ENCODE data around the gene MEIOC.

Gene MEIOC

GRCh38 chr17:44645341-44645740 lies 10.9 kb upstream of the MEIOC start:
- TF ChIP-seq, protein P1, sequence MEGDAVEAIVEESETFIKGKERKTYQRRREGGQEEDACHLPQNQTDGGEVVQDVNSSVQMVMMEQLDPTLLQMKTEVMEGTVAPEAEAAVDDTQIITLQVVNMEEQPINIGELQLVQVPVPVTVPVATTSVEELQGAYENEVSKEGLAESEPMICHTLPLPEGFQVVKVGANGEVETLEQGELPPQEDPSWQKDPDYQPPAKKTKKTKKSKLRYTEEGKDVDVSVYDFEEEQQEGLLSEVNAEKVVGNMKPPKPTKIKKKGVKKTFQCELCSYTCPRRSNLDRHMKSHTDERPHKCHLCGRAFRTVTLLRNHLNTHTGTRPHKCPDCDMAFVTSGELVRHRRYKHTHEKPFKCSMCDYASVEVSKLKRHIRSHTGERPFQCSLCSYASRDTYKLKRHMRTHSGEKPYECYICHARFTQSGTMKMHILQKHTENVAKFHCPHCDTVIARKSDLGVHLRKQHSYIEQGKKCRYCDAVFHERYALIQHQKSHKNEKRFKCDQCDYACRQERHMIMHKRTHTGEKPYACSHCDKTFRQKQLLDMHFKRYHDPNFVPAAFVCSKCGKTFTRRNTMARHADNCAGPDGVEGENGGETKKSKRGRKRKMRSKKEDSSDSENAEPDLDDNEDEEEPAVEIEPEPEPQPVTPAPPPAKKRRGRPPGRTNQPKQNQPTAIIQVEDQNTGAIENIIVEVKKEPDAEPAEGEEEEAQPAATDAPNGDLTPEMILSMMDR (IDR thresholded peaks at IDR 0.05): no peak
- Histone ChIP-seq H3K36me3 (ENCODE audit: control insufficient read depth, insufficient read depth, low read length) (no peaks in the 10 kb centered on the region), H3K27me3 (ENCODE audit: control insufficient read depth, insufficient read depth, low read length) (no peaks in the 10 kb centered on the region), H3K4me3 (ENCODE audit: low read depth, low read length) (no peak overlapping the region), H3K4me1 (no peaks in the 10 kb centered on the region), H3K27ac (no peak overlapping the region), H3K4me2 (ENCODE audit: low read length) (no peak overlapping the region), H3K79me2 (no peaks in the 10 kb centered on the region), H2AFZ (no peak overlapping the region), H3K9ac (no peak overlapping the region), H3K9me3 (ENCODE audit: control insufficient read depth, low read length) (no peaks in the 10 kb centered on the region)

DNA sequence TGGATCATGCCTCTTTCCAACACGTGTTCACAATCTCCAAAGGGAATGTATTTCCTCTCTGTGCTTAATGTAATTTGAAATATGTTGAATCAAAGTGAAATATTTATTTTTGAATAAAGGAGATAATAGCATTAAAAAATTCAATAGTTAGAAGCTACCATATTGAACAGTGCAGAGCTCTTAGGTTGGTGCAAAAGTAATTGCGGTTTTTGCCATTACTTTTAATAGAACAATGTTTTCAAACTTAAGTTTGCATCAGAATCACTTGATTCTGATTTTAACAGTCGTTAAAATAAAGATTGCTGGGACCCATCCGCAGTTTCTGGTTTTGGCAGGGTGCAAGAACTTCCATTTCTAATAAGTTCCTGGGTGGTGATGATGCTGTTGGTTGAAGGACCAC lies 10.0 kb upstream of the MEIOC start:
- Histone ChIP-seq H3K36me3 (ENCODE audit: control insufficient read depth, insufficient read depth, low read length) (no peaks in the 10 kb centered on the region), H3K27ac (no peak overlapping the region), H3K4me3 (ENCODE audit: low read depth, low read length) (no peak overlapping the region), H3K9me3 (ENCODE audit: control insufficient read depth, low read length) (no peaks in the 10 kb centered on the region), H3K4me1 (no peaks in the 10 kb centered on the region), H2AFZ (no peak overlapping the region), H3K27me3 (ENCODE audit: control insufficient read depth, insufficient read depth, low read length) (no peaks in the 10 kb centered on the region), H3K9ac (no peak overlapping the region), H3K4me2 (ENCODE audit: low read length) (no peak overlapping the region), H3K79me2 (no peaks in the 10 kb centered on the region)
- TF ChIP-seq, protein P1 (IDR thresholded peaks at IDR 0.05): no peak

DNA sequence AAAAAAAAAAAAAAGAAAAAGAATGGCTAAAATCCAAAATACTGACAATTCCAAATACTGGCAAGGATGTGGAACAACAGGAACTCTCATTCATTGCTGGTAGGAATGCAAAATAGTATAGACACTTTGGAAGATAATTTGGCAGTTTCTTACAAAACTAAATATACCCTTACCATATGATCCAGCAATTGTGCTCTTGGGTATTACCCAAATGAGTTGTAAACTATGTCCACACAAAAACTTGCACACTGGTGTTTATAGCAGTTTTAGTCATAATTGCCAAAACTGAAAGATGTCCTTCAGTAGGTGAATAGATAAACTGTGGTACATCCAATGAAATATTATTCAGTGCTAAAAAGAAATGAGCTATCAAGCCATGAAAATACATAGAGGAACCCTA lies 8.5 kb upstream of the MEIOC start:
- Histone ChIP-seq H3K9ac (no peak overlapping the region), H3K4me2 (ENCODE audit: low read length) (no peak overlapping the region), H3K4me3 (ENCODE audit: low read depth, low read length) (no peak overlapping the region), H3K27me3 (ENCODE audit: control insufficient read depth, insufficient read depth, low read length) (no peaks in the 10 kb centered on the region), H3K9me3 (ENCODE audit: control insufficient read depth, low read length) (no peaks in the 10 kb centered on the region), H3K27ac (no peak overlapping the region), H2AFZ (no peak overlapping the region), H3K79me2 (no peaks in the 10 kb centered on the region), H3K36me3 (ENCODE audit: control insufficient read depth, insufficient read depth, low read length) (no peaks in the 10 kb centered on the region), H3K4me1 (no peaks in the 10 kb centered on the region)
- TF ChIP-seq, protein P1 (IDR thresholded peaks at IDR 0.05): no peak

DNA sequence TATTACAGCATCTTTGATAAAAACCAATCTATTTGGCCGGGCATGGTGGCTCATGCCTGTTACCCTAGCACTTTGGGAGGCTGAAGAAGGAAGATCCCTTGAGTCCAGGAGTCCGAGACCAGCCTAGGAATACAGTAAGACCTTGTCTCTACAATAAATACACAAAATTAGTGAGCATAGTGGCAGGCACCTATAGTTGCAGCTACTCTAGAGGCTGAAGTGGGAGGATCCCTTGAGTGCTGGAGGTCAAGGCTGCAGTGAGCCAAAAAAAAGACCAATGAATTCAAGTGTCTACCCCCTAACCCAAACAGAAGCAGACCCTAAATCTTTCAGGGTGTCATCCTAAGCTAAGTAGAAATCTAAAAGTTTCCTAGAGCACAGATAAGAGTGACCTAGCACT lies 7.3 kb upstream of the MEIOC start:
- H3K9me3 ChIP-seq (ENCODE audit: control insufficient read depth, low read length): no peaks in the 10 kb centered on the region
- no peak overlapping the region for H2AFZ ChIP-seq
- H3K4me3 ChIP-seq (ENCODE audit: low read depth, low read length): no peak overlapping the region
- H3K9ac ChIP-seq: no peak overlapping the region
- no peak overlapping the region for H3K4me2 ChIP-seq (ENCODE audit: low read length)
- H3K27me3 ChIP-seq (ENCODE audit: control insufficient read depth, insufficient read depth, low read length): no peaks in the 10 kb centered on the region
- no peak overlapping the region for H3K27ac ChIP-seq
- H3K4me1 ChIP-seq: no peaks in the 10 kb centered on the region
- H3K79me2 ChIP-seq: no peaks in the 10 kb centered on the region
- TF ChIP-seq, protein P1 (IDR thresholded peaks at IDR 0.05): no peak
- no peaks in the 10 kb centered on the region for H3K36me3 ChIP-seq (ENCODE audit: control insufficient read depth, insufficient read depth, low read length)

- H3K9me3 ChIP-seq (ENCODE audit: control insufficient read depth, low read length): no peaks in the 10 kb centered on the region
- H3K27ac ChIP-seq: no peak overlapping the region
- H3K4me1 ChIP-seq: no peaks in the 10 kb centered on the region
- H3K79me2 ChIP-seq: no peaks in the 10 kb centered on the region
- TF ChIP-seq, protein P1 (IDR thresholded peaks at IDR 0.05): no peak
- no peak overlapping the region for H3K4me3 ChIP-seq (ENCODE audit: low read depth, low read length)
- H3K9ac ChIP-seq: no peak overlapping the region
- H2AFZ ChIP-seq: no peak overlapping the region
- H3K4me2 ChIP-seq (ENCODE audit: low read length): no peak overlapping the region
- no peaks in the 10 kb centered on the region for H3K36me3 ChIP-seq (ENCODE audit: control insufficient read depth, insufficient read depth, low read length)
- H3K27me3 ChIP-seq (ENCODE audit: control insufficient read depth, insufficient read depth, low read length): no peaks in the 10 kb centered on the region
Measured at GRCh38 chr17:44651228-44651627, 5.0 kb upstream of the MEIOC start.
